UCSD-AML1 (cell line): ENCODE data around the gene SH2D5.
"Not testable (repeated sequence)": the region's sequence is repeated elsewhere in the genome, so short reads cannot be mapped to it uniquely, and the experiment has no call there.

Experiments used
- DNase-seq: peaks from one replicate; lab custom pipeline; 2025; ENCODE audit not compliant: unreplicated experiment; lab: John Stamatoyannopoulos, UW

SH2D5 gene

GRCh38 chr1:20728371-20729154 lies 3.9 kb downstream of the SH2D5 start:
- no peak for DNase-seq

- DNase-seq, result no peak
Measured at GRCh38 chr1:20727746-20728316, 4.7 kb downstream of the SH2D5 start.

GRCh38 chr1:20726932-20727745 lies 5.4 kb downstream of the SH2D5 start:
- DNase-seq, result no peak

- DNase-seq, result no peak
Measured at GRCh38 chr1:20726118-20726911, 6.2 kb downstream of the SH2D5 start.

- DNase-seq, result no peak
Measured at GRCh38 chr1:20725189-20726117, 7.0 kb downstream of the SH2D5 start.

GRCh38 chr1:20724364-20725188 lies 7.9 kb downstream of the SH2D5 start:
- no peak for DNase-seq

- DNase-seq, result no peak
Measured at GRCh38 chr1:20723537-20724363, 8.8 kb downstream of the SH2D5 start.

- DNase-seq, result no peak
Measured at GRCh38 chr1:20723159-20723536, 9.4 kb downstream of the SH2D5 start.

- DNase-seq, result no peak
Measured at GRCh38 chr1:20721117-20722061, 11.1 kb downstream of the SH2D5 start.

- DNase-seq, result no peak
Measured at GRCh38 chr1:20720631-20721091, 11.8 kb downstream of the SH2D5 start.

GRCh38 chr1:20719871-20720620 lies 12.5 kb downstream of the SH2D5 start:
- no peak for DNase-seq

GRCh38 chr1:20719261-20719660 lies 13.2 kb downstream of the SH2D5 start:
- DNase-seq, result no peak

- not testable (repeated sequence) for DNase-seq
Measured at GRCh38 chr1:20718343-20718882, 14.1 kb downstream of the SH2D5 start.

GRCh38 chr1:20717452-20718342 lies 14.8 kb downstream of the SH2D5 start, which contains the start of gene KIF17:
Gene KIF17, minus strand, starts transcription at chr1:20718007. Its CDS starts 301 bp downstream, at chr1:20717706.
- DNase-seq, result peak; percentile 54

- DNase-seq, result no peak
Measured at GRCh38 chr1:20716232-20716631, 16.3 kb downstream of the SH2D5 start.
